ENCODE data around the gene HIPK2.
"Not testable (repeated sequence)": the region's sequence is repeated elsewhere in the genome, so short reads cannot be mapped to it uniquely, and the experiment has no call there.

HIPK2 gene

DNA sequence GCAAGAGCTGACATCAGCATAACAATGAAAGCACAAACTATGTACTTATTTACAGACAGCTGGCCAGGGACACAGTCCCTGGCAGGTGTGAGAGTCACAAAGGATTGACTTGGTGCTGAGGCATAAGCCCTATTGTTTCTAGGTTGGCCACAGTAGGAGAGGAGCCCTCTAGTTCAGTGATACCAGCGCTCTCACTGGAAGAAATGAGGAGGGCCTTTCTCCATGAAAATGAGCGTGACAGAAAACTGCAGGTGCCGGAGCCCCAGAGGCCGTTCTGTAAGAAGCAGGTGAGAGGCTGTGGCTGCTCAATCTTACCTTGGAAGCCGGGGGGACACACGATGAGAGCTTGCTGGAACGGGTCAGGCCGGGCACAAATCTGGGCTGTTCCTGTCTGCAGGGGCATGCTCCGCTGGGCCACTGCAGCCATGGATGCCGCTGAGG, 163.8 kb downstream of the HIPK2 start:
- Histone ChIP-seq H3K4me3 (ENCODE audit: low read depth in 1 of 2, low read length in 2 of 2) (no peak overlapping the region), H3K27ac (ENCODE audit: low read length) (no peak overlapping the region), H3K4me1 (ENCODE audit: insufficient read depth, low read length) (no peaks in the 10 kb centered on the region), H3K36me3 (ENCODE audit: insufficient read depth, low read length) (0 out of 2 replicates have a peak, but pooled peaks cover 8% of the 10 kb centered on the region), H3K27me3 (ENCODE audit: insufficient read depth, low read length, poor library complexity) (no peaks in the 10 kb centered on the region), H3K9ac (ENCODE audit: low read depth, low read length) (no peak overlapping the region), H2AFZ (ENCODE audit: low read depth, low read length) (no peak overlapping the region), H4K20me1 (ENCODE audit: insufficient read depth, low read length) (no peaks in the 10 kb centered on the region), H3K79me2 (ENCODE audit: insufficient read depth, low read length) (no peaks in the 10 kb centered on the region), H3K4me2 (ENCODE audit: insufficient read depth, low read length) (no peak overlapping the region), H3K9me3 (ENCODE audit: insufficient read depth, low read length, severe bottlenecking) (no peaks in the 10 kb centered on the region)
- TF ChIP-seq, protein P1, sequence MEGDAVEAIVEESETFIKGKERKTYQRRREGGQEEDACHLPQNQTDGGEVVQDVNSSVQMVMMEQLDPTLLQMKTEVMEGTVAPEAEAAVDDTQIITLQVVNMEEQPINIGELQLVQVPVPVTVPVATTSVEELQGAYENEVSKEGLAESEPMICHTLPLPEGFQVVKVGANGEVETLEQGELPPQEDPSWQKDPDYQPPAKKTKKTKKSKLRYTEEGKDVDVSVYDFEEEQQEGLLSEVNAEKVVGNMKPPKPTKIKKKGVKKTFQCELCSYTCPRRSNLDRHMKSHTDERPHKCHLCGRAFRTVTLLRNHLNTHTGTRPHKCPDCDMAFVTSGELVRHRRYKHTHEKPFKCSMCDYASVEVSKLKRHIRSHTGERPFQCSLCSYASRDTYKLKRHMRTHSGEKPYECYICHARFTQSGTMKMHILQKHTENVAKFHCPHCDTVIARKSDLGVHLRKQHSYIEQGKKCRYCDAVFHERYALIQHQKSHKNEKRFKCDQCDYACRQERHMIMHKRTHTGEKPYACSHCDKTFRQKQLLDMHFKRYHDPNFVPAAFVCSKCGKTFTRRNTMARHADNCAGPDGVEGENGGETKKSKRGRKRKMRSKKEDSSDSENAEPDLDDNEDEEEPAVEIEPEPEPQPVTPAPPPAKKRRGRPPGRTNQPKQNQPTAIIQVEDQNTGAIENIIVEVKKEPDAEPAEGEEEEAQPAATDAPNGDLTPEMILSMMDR (IDR thresholded peaks at IDR 0.05; ENCODE audit: borderline replicate concordance, extremely low read depth, low read length, poor library complexity, severe bottlenecking): no peak
- TF ChIP-seq EZH2 (IDR thresholded peaks at IDR 0.05; ENCODE audit: borderline replicate concordance, low read depth, low read length, severe bottlenecking): no peak
- DNase-seq (no peak), ATAC-seq (ENCODE audit: insufficient read depth, low read depth) (no peak)

DNA sequence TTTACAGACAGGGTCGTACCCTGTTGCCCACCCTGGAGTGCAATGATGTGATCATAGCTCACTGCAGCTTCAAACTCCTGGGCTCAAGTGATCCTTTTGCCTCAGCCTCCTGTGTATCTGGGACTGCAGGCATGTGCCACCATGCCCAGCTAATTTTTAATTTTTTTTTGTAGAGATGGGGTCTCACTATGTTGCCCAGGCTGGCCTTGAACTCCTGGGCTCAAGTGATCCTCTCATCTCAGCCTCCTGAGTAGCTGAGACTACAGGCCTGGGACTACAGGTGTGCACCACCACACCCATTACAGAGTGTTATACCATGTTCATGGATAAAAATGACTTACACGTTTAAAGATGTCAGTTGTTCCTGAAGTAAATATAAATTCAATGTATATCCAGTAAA, 166.2 kb downstream of the HIPK2 start:
- H3K36me3 ChIP-seq (ENCODE audit: insufficient read depth, low read length); H2AFZ ChIP-seq (ENCODE audit: low read depth, low read length); H3K4me2 ChIP-seq (ENCODE audit: insufficient read depth, low read length); H3K27ac ChIP-seq (ENCODE audit: low read length); H3K4me3 ChIP-seq (ENCODE audit: low read depth in 1 of 2, low read length in 2 of 2); H3K9ac ChIP-seq (ENCODE audit: low read depth, low read length); ATAC-seq (ENCODE audit: insufficient read depth, low read depth); H3K4me1 ChIP-seq (ENCODE audit: insufficient read depth, low read length); H3K9me3 ChIP-seq (ENCODE audit: insufficient read depth, low read length, severe bottlenecking); H3K79me2 ChIP-seq (ENCODE audit: insufficient read depth, low read length); DNase-seq; H4K20me1 ChIP-seq (ENCODE audit: insufficient read depth, low read length); H3K27me3 ChIP-seq (ENCODE audit: insufficient read depth, low read length, poor library complexity): not testable (repeated sequence)

DNA sequence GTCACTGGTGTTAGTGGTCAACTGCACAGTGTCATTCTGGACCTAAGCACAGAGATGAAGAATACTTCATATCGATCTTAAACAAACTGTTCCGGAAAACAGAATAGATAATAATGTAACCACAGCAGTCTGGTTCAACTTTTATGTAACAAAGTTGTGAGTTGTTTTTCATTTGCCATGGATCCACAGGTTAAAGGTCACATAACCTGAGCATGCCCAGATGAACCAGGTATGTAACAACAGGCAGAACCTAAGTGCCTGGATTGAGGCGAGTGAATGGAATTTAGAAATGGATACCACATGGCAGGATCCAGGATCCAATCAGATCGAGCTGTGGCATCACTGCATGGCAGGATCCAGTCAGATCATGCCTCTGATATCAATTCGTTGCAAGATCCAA, 167.2 kb downstream of the HIPK2 start:
- Histone ChIP-seq H3K36me3 (ENCODE audit: insufficient read depth, low read length) (0 out of 2 replicates have a peak, but pooled peaks cover 4% of the 10 kb centered on the region), H3K27ac (ENCODE audit: low read length) (no peak overlapping the region), H3K79me2 (ENCODE audit: insufficient read depth, low read length) (no peaks in the 10 kb centered on the region), H3K9ac (ENCODE audit: low read depth, low read length) (no peak overlapping the region), H3K4me2 (ENCODE audit: insufficient read depth, low read length) (no peak overlapping the region), H3K4me1 (ENCODE audit: insufficient read depth, low read length) (no peaks in the 10 kb centered on the region), H3K4me3 (ENCODE audit: low read depth in 1 of 2, low read length in 2 of 2) (no peak overlapping the region), H3K9me3 (ENCODE audit: insufficient read depth, low read length, severe bottlenecking) (no peaks in the 10 kb centered on the region), H2AFZ (ENCODE audit: low read depth, low read length) (no peak overlapping the region), H3K27me3 (ENCODE audit: insufficient read depth, low read length, poor library complexity) (no peaks in the 10 kb centered on the region), H4K20me1 (ENCODE audit: insufficient read depth, low read length) (no peaks in the 10 kb centered on the region)
- no peak for DNase-seq
- TF ChIP-seq EZH2 (IDR thresholded peaks at IDR 0.05; ENCODE audit: borderline replicate concordance, low read depth, low read length, severe bottlenecking): no peak
- TF ChIP-seq, protein P1 (IDR thresholded peaks at IDR 0.05; ENCODE audit: borderline replicate concordance, extremely low read depth, low read length, poor library complexity, severe bottlenecking): no peak
- ATAC-seq (ENCODE audit: insufficient read depth, low read depth): no peak

DNA sequence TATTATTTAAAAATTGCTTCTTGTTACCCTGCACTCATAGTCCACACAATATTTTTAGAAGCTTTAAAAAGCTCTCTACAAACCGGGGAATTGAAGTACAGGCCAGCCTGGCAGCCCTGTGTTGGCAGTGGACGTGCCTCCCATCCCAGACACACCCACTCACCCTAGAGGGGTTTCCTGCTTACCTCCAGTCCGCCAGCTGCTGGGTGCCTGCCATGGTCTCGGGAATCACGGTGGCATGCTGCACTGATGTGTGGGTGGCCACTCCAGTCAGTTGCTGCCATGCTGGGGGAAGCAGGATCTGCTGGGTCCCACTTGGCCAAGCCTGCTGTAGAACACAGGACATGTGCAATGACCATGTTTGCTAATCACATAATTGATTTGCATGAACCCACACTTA, 173.9 kb downstream of the HIPK2 start:
- H3K27ac ChIP-seq (ENCODE audit: low read length): no peak overlapping the region
- H3K4me3 ChIP-seq (ENCODE audit: low read depth in 1 of 2, low read length in 2 of 2): no peak overlapping the region
- H3K79me2 ChIP-seq (ENCODE audit: insufficient read depth, low read length): no peaks in the 10 kb centered on the region
- no peaks in the 10 kb centered on the region for H3K9me3 ChIP-seq (ENCODE audit: insufficient read depth, low read length, severe bottlenecking)
- no peak for DNase-seq
- no peak for ATAC-seq (ENCODE audit: insufficient read depth, low read depth)
- H3K27me3 ChIP-seq (ENCODE audit: insufficient read depth, low read length, poor library complexity): no peaks in the 10 kb centered on the region
- no peak overlapping the region for H2AFZ ChIP-seq (ENCODE audit: low read depth, low read length)
- H3K9ac ChIP-seq (ENCODE audit: low read depth, low read length): no peak overlapping the region
- TF ChIP-seq, protein P1 (IDR thresholded peaks at IDR 0.05; ENCODE audit: borderline replicate concordance, extremely low read depth, low read length, poor library complexity, severe bottlenecking): no peak
- TF ChIP-seq EZH2 (IDR thresholded peaks at IDR 0.05; ENCODE audit: borderline replicate concordance, low read depth, low read length, severe bottlenecking): no peak
- H3K36me3 ChIP-seq (ENCODE audit: insufficient read depth, low read length): peaks cover 12% of the 10 kb centered on the region
- H3K4me2 ChIP-seq (ENCODE audit: insufficient read depth, low read length): no peak overlapping the region
- no peaks in the 10 kb centered on the region for H3K4me1 ChIP-seq (ENCODE audit: insufficient read depth, low read length)
- no peaks in the 10 kb centered on the region for H4K20me1 ChIP-seq (ENCODE audit: insufficient read depth, low read length)

Data from DND-41 (cell line).